Activated CD4-positive, alpha-beta T cell treated with anti-CD3 and anti-CD28 coated beads, Interleukin-2, amount 10 ng/mL, durations not matched to agents 24 days and 14 days (primary cell): ENCODE results near the gene BEAN1. TPM values are rescaled to one million over a fixed set of nuclear protein-coding genes. Genes with fewer than 3 reads are reported as not detected.

Source experiments
- DNase-seq: peaks from one replicate; pipeline ENCODE4 v3.0.0; 2022
- H3K27ac Mint-ChIP-seq: one replicate; pipeline ENCODE4 v1.8.0; 2022; ENCODE audit warnings: mild to moderate bottlenecking, mixed read lengths
- H3K27me3 Mint-ChIP-seq: one replicate; pipeline ENCODE4 v1.8.0; 2022; ENCODE audit warnings: mixed read lengths
- H3K36me3 Mint-ChIP-seq: one replicate; pipeline ENCODE4 v1.8.0; 2022; ENCODE audit warnings: low read depth, mild to moderate bottlenecking, mixed read lengths
- H3K4me1 Mint-ChIP-seq: one replicate; pipeline ENCODE4 v1.8.0; 2021; ENCODE audit warnings: mixed read lengths
- H3K4me3 Mint-ChIP-seq: one replicate; pipeline ENCODE4 v1.8.0; 2022; ENCODE audit warnings: mild to moderate bottlenecking, moderate library complexity, mixed read lengths
- H3K9me3 Mint-ChIP-seq: one replicate; pipeline ENCODE4 v1.8.0; 2021; ENCODE audit warnings: mixed read lengths
- intact Hi-C: fragments of 100-400 bp; cut with micrococcal nuclease; formaldehyde crosslinking; loops from one replicate; pipeline ENCODE4 v1.15.1; 2023
- total RNA-seq: library from RNA; stranded (reverse); gene quantifications from 2 replicates; pipeline ENCODE4 v1.2.3, GENCODE V29; 2022

BEAN1 gene
- total RNA-seq, 1 donor from 2014 or later, result not detected

GRCh38 chr16:66480265-66481080, 53.4 kb downstream of the BEAN1 start:
- Mint-ChIP-seq H3K27me3 (no peaks in the 10 kb centered on the region), H3K36me3 (no peaks in the 10 kb centered on the region), H3K4me3 (no peak overlapping the region), H3K27ac (no peak overlapping the region), H3K9me3 (no peaks in the 10 kb centered on the region), H3K4me1 (peaks cover 35% of the 10 kb centered on the region)
- no peak for DNase-seq
- intact Hi-C loops, result no loop called here

GRCh38 chr16:66481081-66481942, 54.2 kb downstream of the BEAN1 start:
- H3K27ac Mint-ChIP-seq, result no peak overlapping the region
- H3K4me1 Mint-ChIP-seq, result peaks cover 32% of the 10 kb centered on the region
- H3K27me3 Mint-ChIP-seq, result no peaks in the 10 kb centered on the region
- H3K36me3 Mint-ChIP-seq, result no peaks in the 10 kb centered on the region
- no peak overlapping the region for H3K4me3 Mint-ChIP-seq
- intact Hi-C loops, result no loop called here
- no peak for DNase-seq
- no peaks in the 10 kb centered on the region for H3K9me3 Mint-ChIP-seq

- Mint-ChIP-seq H3K4me1 (peaks cover 28% of the 10 kb centered on the region), H3K27ac (no peak overlapping the region), H3K36me3 (no peaks in the 10 kb centered on the region), H3K27me3 (no peaks in the 10 kb centered on the region), H3K9me3 (no peaks in the 10 kb centered on the region), H3K4me3 (no peak overlapping the region)
- intact Hi-C loops, result no loop called here
- DNase-seq, result no peak
Observed at GRCh38 chr16:66481943-66482390, 54.9 kb downstream of the BEAN1 start.

- H3K9me3 Mint-ChIP-seq, result no peaks in the 10 kb centered on the region
- no peaks in the 10 kb centered on the region for H3K36me3 Mint-ChIP-seq
- H3K27ac Mint-ChIP-seq, result peak overlapping the region; percentile 31
- no peaks in the 10 kb centered on the region for H3K27me3 Mint-ChIP-seq
- intact Hi-C loops, result loop anchor here (1.0 kb wide), 1 partner anchor 78 kb away; no protein-coding TSS in a partner anchor
- H3K4me3 Mint-ChIP-seq, result peak overlapping the region; percentile 33
- peaks cover 23% of the 10 kb centered on the region for H3K4me1 Mint-ChIP-seq
- peak; percentile 93 for DNase-seq
Observed at GRCh38 chr16:66483689-66484452, 56.8 kb downstream of the BEAN1 start.

GRCh38 chr16:66484453-66485213, 57.5 kb downstream of the BEAN1 start:
- Mint-ChIP-seq H3K27ac (no peak overlapping the region), H3K9me3 (no peaks in the 10 kb centered on the region), H3K4me3 (no peak overlapping the region), H3K36me3 (no peaks in the 10 kb centered on the region), H3K27me3 (no peaks in the 10 kb centered on the region), H3K4me1 (peaks cover 19% of the 10 kb centered on the region)
- intact Hi-C loops, result no loop called here
- DNase-seq, result no peak

GRCh38 chr16:66485376-66485775, 58.3 kb downstream of the BEAN1 start:
- Mint-ChIP-seq H3K4me1 (peaks cover 19% of the 10 kb centered on the region), H3K27me3 (no peaks in the 10 kb centered on the region), H3K9me3 (no peaks in the 10 kb centered on the region), H3K4me3 (no peak overlapping the region), H3K36me3 (no peaks in the 10 kb centered on the region), H3K27ac (no peak overlapping the region)
- intact Hi-C loops, result no loop called here
- no peak for DNase-seq

- no peak overlapping the region for H3K4me3 Mint-ChIP-seq
- no peaks in the 10 kb centered on the region for H3K36me3 Mint-ChIP-seq
- H3K27me3 Mint-ChIP-seq, result no peaks in the 10 kb centered on the region
- H3K9me3 Mint-ChIP-seq, result no peaks in the 10 kb centered on the region
- DNase-seq, result no peak
- H3K4me1 Mint-ChIP-seq, result peaks cover 21% of the 10 kb centered on the region
- intact Hi-C loops, result no loop called here
- no peak overlapping the region for H3K27ac Mint-ChIP-seq
Observed at GRCh38 chr16:66486199-66486772, 59.2 kb downstream of the BEAN1 start.

GRCh38 chr16:66486773-66487579, 59.9 kb downstream of the BEAN1 start:
- no peaks in the 10 kb centered on the region for H3K27me3 Mint-ChIP-seq
- H3K27ac Mint-ChIP-seq, result no peak overlapping the region
- H3K4me1 Mint-ChIP-seq, result peaks cover 27% of the 10 kb centered on the region
- no peaks in the 10 kb centered on the region for H3K9me3 Mint-ChIP-seq
- no peak for DNase-seq
- H3K4me3 Mint-ChIP-seq, result no peak overlapping the region
- intact Hi-C loops, result no loop called here
- H3K36me3 Mint-ChIP-seq, result no peaks in the 10 kb centered on the region

- Mint-ChIP-seq H3K4me1 (peaks cover 27% of the 10 kb centered on the region), H3K36me3 (no peaks in the 10 kb centered on the region), H3K9me3 (no peaks in the 10 kb centered on the region), H3K27me3 (no peaks in the 10 kb centered on the region), H3K4me3 (no peak overlapping the region), H3K27ac (no peak overlapping the region)
- DNase-seq, result no peak
- intact Hi-C loops, result no loop called here
Observed at GRCh38 chr16:66487580-66488275, 60.6 kb downstream of the BEAN1 start.

GRCh38 chr16:66488505-66488904, 61.4 kb downstream of the BEAN1 start:
- H3K36me3 Mint-ChIP-seq, result no peaks in the 10 kb centered on the region
- no peak overlapping the region for H3K4me3 Mint-ChIP-seq
- no peaks in the 10 kb centered on the region for H3K9me3 Mint-ChIP-seq
- peaks cover 19% of the 10 kb centered on the region for H3K4me1 Mint-ChIP-seq
- no peak overlapping the region for H3K27ac Mint-ChIP-seq
- intact Hi-C loops, result no loop called here
- H3K27me3 Mint-ChIP-seq, result no peaks in the 10 kb centered on the region
- DNase-seq, result no peak

GRCh38 chr16:66489385-66489784, 62.3 kb downstream of the BEAN1 start:
- Mint-ChIP-seq H3K4me1 (peaks cover 11% of the 10 kb centered on the region), H3K27ac (no peak overlapping the region), H3K9me3 (no peaks in the 10 kb centered on the region), H3K36me3 (no peaks in the 10 kb centered on the region), H3K4me3 (no peak overlapping the region), H3K27me3 (no peaks in the 10 kb centered on the region)
- intact Hi-C loops, result no loop called here
- DNase-seq, result no peak

- DNase-seq, result no peak
- peaks cover 9% of the 10 kb centered on the region for H3K4me1 Mint-ChIP-seq
- no peak overlapping the region for H3K4me3 Mint-ChIP-seq
- intact Hi-C loops, result no loop called here
- H3K36me3 Mint-ChIP-seq, result no peaks in the 10 kb centered on the region
- no peak overlapping the region for H3K27ac Mint-ChIP-seq
- H3K9me3 Mint-ChIP-seq, result no peaks in the 10 kb centered on the region
- no peaks in the 10 kb centered on the region for H3K27me3 Mint-ChIP-seq
Observed at GRCh38 chr16:66489818-66490217, 62.7 kb downstream of the BEAN1 start.
